GM12878 (cell line): ENCODE data around the gene USP37. TPM values are rescaled to one million over a fixed set of nuclear protein-coding genes. Genes with fewer than 3 reads are reported as not detected.
A peak's percentile ranks its signal among the peaks of the same experiment; 100 is the strongest.

Source experiments
- ATAC-seq: fragments of 200-7000 bp; cut with Tn5 transposase; 3 replicates; pipeline ENCODE4 v1.9.1; 2020; ENCODE audit warnings: mild to moderate bottlenecking, moderate library complexity
- BruUV-seq: library from RNA; stranded (reverse); fragments of 400-500 nt; replicated peaks from 2 replicates; lab custom pipeline; 2021; lab: Mats Ljungman, UMichigan
- CTCF ChIA-PET: fragments of 300-600 bp; sonication (Branson Sonifier 250); formaldehyde crosslinking; extraction: SDS; loops from one replicate; lab custom pipeline; 2021; ENCODE audit warnings: inconsistent platforms; lab: Yijun Ruan, JAX
- POLR2A ChIA-PET: fragments of 350-600 bp; formaldehyde crosslinking; extraction: SDS; loops from one replicate; lab custom pipeline; 2021; ENCODE audit warnings: inconsistent platforms; lab: Charles Lee
- RAD21 ChIA-PET: fragments of 300-600 bp; sonication (Branson Sonifier 250); formaldehyde crosslinking; loops from one replicate; lab custom pipeline; 2023; ENCODE audit warnings: antibody characterized with exemption; ENCODE audit not compliant: unreplicated experiment; lab: Charles Lee
- SMC1A ChIA-PET: fragments of 300-600 bp; sonication (Branson Sonifier 250); formaldehyde crosslinking; loops from one replicate; lab custom pipeline; 2023; ENCODE audit not compliant: unreplicated experiment, uncharacterized antibody; lab: Charles Lee
- DNase-seq: peaks from one replicate; pipeline ENCODE4 v3.0.0-alpha.2; 2011; ENCODE audit warnings: low read depth, low spot score
- FAIRE-seq: peaks from 3 replicates; lab custom pipeline; 2011; peaks lifted over from hg19 to GRCh38; lab: Jason Lieb, UNC
- H2AFZ ChIP-seq: 2 replicates; pipeline ENCODE4 v1.6.0; 2011; ENCODE audit warnings: low read depth, low read length, control low read depth; ENCODE audit not compliant: control insufficient read depth
- H3K27ac ChIP-seq: 2 replicates; pipeline ENCODE4 v1.5.1; 2011; ENCODE audit warnings: control low read depth; ENCODE audit not compliant: control insufficient read depth, insufficient read depth
- H3K27me3 ChIP-seq, 2 experiments: replicated peaks in 1 of 2; 2 replicates each; pipeline versions ENCODE4 v1.6.0 to v1.6.1; 2011; ENCODE audit warnings: low read length in 1 of 2; ENCODE audit not compliant: control insufficient read depth in 2 of 2, insufficient read depth in 2 of 2
- H3K36me3 ChIP-seq, 2 experiments: 2 replicates each; pipeline ENCODE4 v1.5.1; 2011; ENCODE audit warnings: low read length in 1 of 2; ENCODE audit not compliant: control insufficient read depth in 2 of 2, insufficient read depth in 2 of 2
- H3K4me1 ChIP-seq: 2 replicates; pipeline ENCODE4 v1.6.1; 2011; ENCODE audit warnings: mild to moderate bottlenecking, low read length, moderate library complexity, mixed read lengths; ENCODE audit not compliant: control insufficient read depth, insufficient read depth
- H3K4me2 ChIP-seq: 2 replicates; pipeline ENCODE4 v1.6.0; 2011; ENCODE audit warnings: control low read depth; ENCODE audit not compliant: control insufficient read depth, insufficient read depth
- H3K4me3 ChIP-seq: fragments of 200-600 bp; sonication (generic); 2 replicates; pipeline ENCODE4 v1.5.1; 2016
- H3K79me2 ChIP-seq: 2 replicates; pipeline ENCODE4 v1.6.0; 2011; ENCODE audit warnings: low read length; ENCODE audit not compliant: control insufficient read depth, insufficient read depth
- H3K9ac ChIP-seq: 2 replicates; pipeline ENCODE4 v1.8.0; 2011; ENCODE audit warnings: low read length, control low read depth, mixed read lengths; ENCODE audit not compliant: control insufficient read depth, insufficient read depth
- H3K9me3 ChIP-seq: replicated peaks from 3 replicates; pipeline ENCODE4 v1.5.1; 2011; ENCODE audit warnings: mild to moderate bottlenecking, low read length; ENCODE audit not compliant: control insufficient read depth, insufficient read depth
- H4K20me1 ChIP-seq: 2 replicates; pipeline ENCODE4 v1.6.0; 2011; ENCODE audit not compliant: control insufficient read depth, insufficient read depth
- CEBPB ChIP-seq, 2 experiments: fragments of 150-350 bp in 1 of 2; IDR thresholded peaks; 2 replicates each; pipeline ENCODE4 v1.6.1; 2012 to 2014; ENCODE audit warnings: low read depth in 2 of 2, low read length in 2 of 2, borderline replicate concordance in 1 of 2, inconsistent platforms in 1 of 2
- CEBPZ ChIP-seq: fragments of 150-350 bp; IDR thresholded peaks from 2 replicates; pipeline ENCODE4 v1.6.1; 2016; ENCODE audit warnings: low read depth, low read length
- E2F8 ChIP-seq: fragments of 450-650 bp; IDR thresholded peaks from 2 replicates; pipeline ENCODE4 v1.6.1; 2018; ENCODE audit warnings: mild to moderate bottlenecking, low read depth, moderate library complexity; ENCODE audit not compliant: partially characterized antibody
- HSF1 ChIP-seq: fragments of 150-350 bp; IDR thresholded peaks from 2 replicates; pipeline ENCODE4 v1.6.1; 2014; ENCODE audit warnings: mild to moderate bottlenecking, low read depth, low read length
- IRF4 ChIP-seq: IDR thresholded peaks from 2 replicates; pipeline ENCODE4 v1.6.1; 2011; ENCODE audit warnings: low read depth, low read length
- KDM1A ChIP-seq: fragments of 200-600 bp; sonication (generic); IDR thresholded peaks from 2 replicates; pipeline ENCODE4 v1.6.1; 2016; ENCODE audit warnings: borderline replicate concordance
- KLF5 ChIP-seq: fragments of 450-650 bp; IDR thresholded peaks from 2 replicates; pipeline ENCODE4 v1.6.1; 2014; ENCODE audit warnings: mild to moderate bottlenecking; ENCODE audit not compliant: partially characterized antibody
- MTA3 ChIP-seq: IDR thresholded peaks from 2 replicates; pipeline ENCODE4 v1.6.1; 2012; ENCODE audit warnings: low read length, inconsistent platforms, borderline replicate concordance
- NR2F1 ChIP-seq: fragments of 450-650 bp; conservative IDR thresholded peaks from 2 replicates; pipeline ENCODE4 v1.6.1; 2017; ENCODE audit warnings: mild to moderate bottlenecking
- PKNOX1 ChIP-seq: fragments of 450-650 bp; IDR thresholded peaks from 2 replicates; pipeline ENCODE4 v1.6.1; 2016; ENCODE audit warnings: mild to moderate bottlenecking
- SIN3A ChIP-seq: IDR thresholded peaks from 2 replicates; pipeline ENCODE4 v1.6.1; 2012; ENCODE audit warnings: low read depth, low read length, improper control_type of control experiment
- SPI1 ChIP-seq: IDR thresholded peaks from 2 replicates; pipeline ENCODE4 v1.6.1; 2011; ENCODE audit warnings: low read depth, mild to moderate bottlenecking, low read length, moderate library complexity, borderline replicate concordance; ENCODE audit not compliant: insufficient read depth
- STAT1 ChIP-seq: fragments of 450-650 bp; conservative IDR thresholded peaks from 2 replicates; pipeline ENCODE4 v1.6.1; 2014; ENCODE audit warnings: antibody characterized with exemption, mild to moderate bottlenecking
- YY1 ChIP-seq: IDR thresholded peaks from 2 replicates; pipeline ENCODE4 v1.6.1; 2011; ENCODE audit warnings: low read depth, mild to moderate bottlenecking, low read length
- WGBS: methylation state at CpG from one replicate; pipeline ENCODE4 v1.1.6; 2016; ENCODE audit warnings: low lambda C conversion rate; ENCODE audit not compliant: insufficient replicate concordance, insufficient coverage; ENCODE audit errors: missing lambda C conversion rate; 5-methylcytosine and 5-hydroxymethylcytosine counted together
- in situ Hi-C: fragments of 300-500 bp; cut with MboI; formaldehyde crosslinking; loops from 9 replicates; pipeline ENCODE4 v1.14.3; 2018; ENCODE audit warnings: mixed read lengths
- intact Hi-C: fragments of 100-400 bp; cut with micrococcal nuclease; formaldehyde crosslinking; loops from one replicate; pipeline ENCODE4 v1.14.2; 2022; ENCODE audit not compliant: unreplicated experiment
- polyA plus RNA-seq, 11 experiments: library from polyadenylated mRNA; depleted of rRNA in 4 of 11; unstranded in 6 of 11; stranded (reverse) in 5 of 11; fragments of >200 nt; fragmentation: Nextera tagmentation in 4 of 11; fragmentation: Illumina TruSeq in 1 of 11; extraction: Ambion mirVana in 4 of 11; extraction: Trizol in 1 of 11; gene quantifications; 1 replicate in 1 of 11; 2 replicates in 10 of 11; pipeline versions ENCODE4 v1.2.1 to v1.2.3, GENCODE V29; 2011 to 2016; ENCODE audit warnings: inconsistent platforms in 2 of 11, missing spikeins in 2 of 11, low read depth in 1 of 11
- total RNA-seq, 4 experiments: library from RNA; depleted of rRNA in 3 of 4; stranded (reverse); fragments of >200 nt in 3 of 4; fragmentation: Illumina TruSeq in 1 of 4; extraction: Trizol in 1 of 4; gene quantifications; 2 replicates each; pipeline versions ENCODE4 v1.2.1 to v1.2.3, GENCODE V29; 2013 to 2021

The USP37 gene
- total and polyA plus RNA-seq, 10 of the 15 experiments (the other 5 are each of a cell fraction or from before 2014, with no cell fraction given), result 2.8 to 16.0 (median 10.4) TPM

GRCh38 chr2:218471982-218472381 lies 96.2 kb downstream of the USP37 start (continued):
- TF ChIP-seq PKNOX1, result no peak
- TF ChIP-seq KDM1A, result no peak
- no peak for TF ChIP-seq NR2F1
- TF ChIP-seq MTA3, result no peak
- no peak for TF ChIP-seq SPI1

- Histone ChIP-seq H3K4me3 (no peak overlapping the region), H3K27ac (no peak overlapping the region), H3K9me3 (no peaks in the 10 kb centered on the region), H3K4me1 (peaks cover 8% of the 10 kb centered on the region), H3K9ac (no peak overlapping the region), H3K36me3 (peaks cover 0 to 18% of the 10 kb centered on the region in 2 experiments; a peak in 2 of 4 replicates), H3K4me2 (no peak overlapping the region), H4K20me1 (no peaks in the 10 kb centered on the region), H3K79me2 (no peaks in the 10 kb centered on the region), H3K27me3 (no peaks in the 10 kb centered on the region), H2AFZ (no peak overlapping the region)
- ChIA-PET SMC1A (interaction anchor here (1.0 to 1.3 kb wide), 2 partner anchors 173 to 186 kb away, joined by 3 read pairs; no protein-coding TSS in a partner anchor), CTCF (interaction anchor here (1.4 to 2.2 kb wide), 4 partner anchors 9 to 177 kb away, joined by 3 to 7 read pairs (median 6); no protein-coding TSS in a partner anchor), RAD21 (interaction anchor here (0.6 kb wide), 1 partner anchor 68 kb away, joined by 3 read pairs; no protein-coding TSS in a partner anchor), POLR2A (interaction anchor here (1.4 kb wide), 1 partner anchor 16 kb away, joined by 3 read pairs; no protein-coding TSS in a partner anchor)
- DNase-seq, result no peak
- intact Hi-C loops (no loop called here), in situ Hi-C loops (no loop called here)
- BruUV-seq, result TSS peak; percentile 46
- no peak; the same call in 2 of the 3 replicates for ATAC-seq
- no peak for FAIRE-seq
- 50% methylated on average over 2 of the region's 2 CpGs for WGBS
- TF ChIP-seq NR2F1, result no peak
- no peak for TF ChIP-seq CEBPZ
- TF ChIP-seq CEBPB (IDR thresholded peaks at IDR 0.05; ENCODE audit: borderline replicate concordance in 1 of 2, low read depth in 2 of 2, low read length in 2 of 2), result no peak
- no peak for TF ChIP-seq SIN3A
- no peak for TF ChIP-seq IRF4
- TF ChIP-seq HSF1, result no peak
- no peak for TF ChIP-seq E2F8
- TF ChIP-seq KLF5, result no peak
- TF ChIP-seq STAT1, result no peak
- TF ChIP-seq YY1, result no peak
These were observed 97.1 kb downstream of the USP37 start for GRCh38 chr2:218471036-218471435.
